ENCODE measurements around the gene P2RY8.
A peak's percentile ranks its signal among the peaks of the same experiment; 100 is the strongest.

The P2RY8 gene

DNA sequence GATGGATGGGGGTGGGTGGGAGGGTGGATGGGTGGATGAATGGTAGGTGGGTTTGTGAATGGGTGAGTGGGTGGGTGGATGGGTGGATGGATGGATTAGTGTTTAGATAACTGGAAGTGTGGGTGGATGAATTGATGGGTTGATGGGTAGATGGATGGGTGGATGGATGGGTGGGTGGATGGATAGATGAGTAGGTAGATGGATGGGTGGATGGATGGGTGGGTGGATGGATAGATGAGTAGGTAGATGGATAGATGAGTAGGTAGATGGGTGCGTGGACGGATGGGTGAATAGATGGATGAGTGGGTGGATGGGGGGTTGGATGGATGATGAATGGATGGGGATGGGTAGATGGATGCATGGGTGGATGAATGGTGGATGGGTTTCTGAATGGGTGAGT lies 64.0 kb downstream of the P2RY8 start:
- H3K9me3 ChIP-seq (replicated peaks in 1 of 11): peaks cover 0 to 19% (median 0%) of the 10 kb centered on the region in 11 experiments; a peak in 8 of 22 replicates
- no peak overlapping the region for H3K4me3 ChIP-seq
- H3K4me1 ChIP-seq: peaks cover 40 to 44% (median 42%) of the 10 kb centered on the region in 10 experiments
- TF ChIP-seq Cebpa-rat (IDR thresholded peaks at IDR 0.05): no peak
- H3K9ac ChIP-seq: no peak overlapping the region
- H3K36me3 ChIP-seq: peaks cover 0 to 50% (median 36%) of the 10 kb centered on the region in 11 experiments; a peak in 18 of 22 replicates
- no peak overlapping the region for H3K4me2 ChIP-seq
- no peaks in the 10 kb centered on the region for H3K27me3 ChIP-seq
- H3K27ac ChIP-seq: no peak overlapping the region
- peaks cover 0 to 65% (median 62%) of the 10 kb centered on the region in 11 experiments; a peak in 17 of 22 replicates for H4K20me1 ChIP-seq

DNA sequence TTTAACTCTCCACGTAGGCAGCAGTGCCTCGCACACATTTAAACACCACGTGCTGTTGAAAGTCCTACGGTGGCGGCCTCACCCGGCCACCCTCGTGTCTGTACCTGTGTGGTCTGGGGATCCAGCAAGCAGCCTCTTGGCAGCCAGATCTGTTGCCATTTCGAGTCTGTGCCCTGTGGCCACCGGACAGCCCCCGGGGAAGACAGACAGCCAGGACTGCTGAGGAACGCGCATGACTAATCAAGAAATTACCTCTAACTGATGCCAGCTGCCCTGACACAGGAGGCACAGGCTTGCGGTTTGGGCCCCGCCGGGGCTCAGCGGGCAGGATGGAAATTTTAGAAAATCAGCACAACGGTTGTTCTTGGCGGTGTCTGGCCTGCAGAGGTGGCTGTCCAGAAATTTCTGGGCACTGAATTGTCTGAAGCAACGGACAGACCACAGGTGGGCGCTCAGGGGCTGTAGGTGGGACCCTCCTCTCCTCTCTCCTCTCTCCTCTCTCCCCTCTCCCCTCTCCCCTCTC lies 68.7 kb downstream of the P2RY8 start:
- Histone ChIP-seq H3K4me1 (peaks cover 81 to 85% (median 83%) of the 10 kb centered on the region in 10 experiments), H3K9me3 (replicated peaks in 1 of 11) (no peaks in the 10 kb centered on the region), H3K27ac (peak overlapping the region in 10 of 11 experiments; percentile 37 to 78 (median 70); a peak in 18 of 22 replicates), H4K20me1 (peaks cover 0 to 82% (median 79%) of the 10 kb centered on the region in 11 experiments; a peak in 18 of 22 replicates), H3K36me3 (peaks cover 10 to 49% (median 39%) of the 10 kb centered on the region in 11 experiments; a peak in 21 of 22 replicates), H3K9ac (peak overlapping the region in 9 of 11 experiments; percentile 12 to 66 (median 57); a peak in 15 of 22 replicates), H3K4me2 (peak overlapping the region; percentile 65 to 98 (median 91)), H3K4me3 (peak overlapping the region in 2 of 10 experiments; percentile 18 to 21; a peak in 2 of 20 replicates), H3K27me3 (no peaks in the 10 kb centered on the region)
- TF ChIP-seq Cebpa-rat (IDR thresholded peaks at IDR 0.05): no peak

DNA sequence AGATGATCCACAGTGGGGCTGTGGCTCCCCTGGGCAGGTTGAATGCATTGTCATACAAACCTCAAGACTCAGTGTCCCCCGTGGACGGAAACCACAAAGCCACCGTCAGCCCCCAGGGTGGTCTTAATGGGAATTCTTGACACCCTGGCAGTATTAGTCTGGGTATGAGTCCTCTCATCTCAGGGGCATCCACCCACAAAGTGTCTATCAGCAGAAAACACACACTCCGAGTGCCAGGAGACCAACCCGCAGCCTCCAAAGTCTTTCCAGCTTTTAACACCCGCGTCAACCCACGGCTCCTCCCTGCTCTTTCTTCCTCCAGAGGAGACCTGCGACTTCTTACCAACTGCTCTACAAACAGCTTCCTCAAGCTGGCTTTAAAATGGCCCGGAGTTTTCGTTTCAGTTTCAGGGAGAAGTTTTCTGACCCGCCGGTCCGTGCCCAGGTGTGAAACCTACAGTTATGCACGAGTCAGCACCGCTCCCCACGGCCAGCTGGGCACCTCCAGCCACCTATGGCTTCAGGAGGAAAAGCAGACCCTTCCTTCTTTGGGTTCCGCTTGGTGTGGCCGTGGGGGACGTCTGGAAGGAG lies 69.9 kb downstream of the P2RY8 start:
- peak overlapping the region; percentile 31 to 76 (median 58); a peak in 20 of 22 replicates for H3K9ac ChIP-seq

DNA sequence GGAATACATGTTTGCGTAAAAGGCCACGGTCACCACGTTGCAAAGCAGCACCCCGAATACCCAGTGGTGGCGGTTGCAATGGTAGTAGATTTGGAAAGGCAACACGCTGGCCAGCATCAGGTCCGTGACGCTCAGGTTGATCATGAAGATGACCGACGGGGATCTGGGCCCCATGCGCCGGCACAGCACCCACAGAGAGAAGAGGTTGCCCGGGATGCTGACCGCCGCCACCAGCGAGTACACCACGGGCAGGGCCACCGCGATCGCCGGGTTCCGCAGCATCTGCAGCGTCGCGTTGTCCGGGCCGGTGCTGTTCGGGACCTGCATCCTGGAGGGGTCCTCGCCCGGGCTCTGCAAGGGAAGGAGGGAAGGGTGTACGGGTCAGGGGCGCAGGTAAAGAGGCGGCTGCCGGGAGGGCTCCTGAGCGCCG lies 70.7 kb downstream of the P2RY8 start:
- H3K36me3 ChIP-seq: peaks cover 10 to 59% (median 49%) of the 10 kb centered on the region in 11 experiments; a peak in 21 of 22 replicates
- no peak overlapping the region for H3K9ac ChIP-seq
- H3K27me3 ChIP-seq: no peaks in the 10 kb centered on the region
- peaks cover 83 to 89% (median 84%) of the 10 kb centered on the region in 10 experiments for H3K4me1 ChIP-seq
- H3K9me3 ChIP-seq (replicated peaks in 1 of 11): no peaks in the 10 kb centered on the region
- H3K4me2 ChIP-seq: peak overlapping the region; percentile 82 to 95 (median 88)
- H4K20me1 ChIP-seq: peaks cover 0 to 85% (median 82%) of the 10 kb centered on the region in 11 experiments; a peak in 18 of 22 replicates
- H3K4me3 ChIP-seq: peak overlapping the region in 1 of 10 experiments; percentile 5; a peak in 1 of 20 replicates
- TF ChIP-seq Cebpa-rat (IDR thresholded peaks at IDR 0.05): no peak
- H3K27ac ChIP-seq: no peak overlapping the region

More for the DNA sequence above, 69.9 kb downstream of the P2RY8 start:
- H3K4me2 ChIP-seq: peak overlapping the region; percentile 65 to 98 (median 91)
- no peaks in the 10 kb centered on the region for H3K27me3 ChIP-seq
- peak overlapping the region; percentile 51 to 78 (median 70); a peak in 21 of 22 replicates for H3K27ac ChIP-seq
- H3K36me3 ChIP-seq: peaks cover 10 to 59% (median 49%) of the 10 kb centered on the region in 11 experiments; a peak in 21 of 22 replicates
- no peaks in the 10 kb centered on the region for H3K9me3 ChIP-seq (replicated peaks in 1 of 11)
- H4K20me1 ChIP-seq: peaks cover 0 to 92% (median 90%) of the 10 kb centered on the region in 11 experiments; a peak in 18 of 22 replicates
- no peak for TF ChIP-seq Cebpa-rat (IDR thresholded peaks at IDR 0.05)
- H3K4me3 ChIP-seq: peak overlapping the region; percentile 5 to 56 (median 31); a peak in 16 of 20 replicates
- peaks cover 91 to 94% (median 92%) of the 10 kb centered on the region in 10 experiments for H3K4me1 ChIP-seq

DNA sequence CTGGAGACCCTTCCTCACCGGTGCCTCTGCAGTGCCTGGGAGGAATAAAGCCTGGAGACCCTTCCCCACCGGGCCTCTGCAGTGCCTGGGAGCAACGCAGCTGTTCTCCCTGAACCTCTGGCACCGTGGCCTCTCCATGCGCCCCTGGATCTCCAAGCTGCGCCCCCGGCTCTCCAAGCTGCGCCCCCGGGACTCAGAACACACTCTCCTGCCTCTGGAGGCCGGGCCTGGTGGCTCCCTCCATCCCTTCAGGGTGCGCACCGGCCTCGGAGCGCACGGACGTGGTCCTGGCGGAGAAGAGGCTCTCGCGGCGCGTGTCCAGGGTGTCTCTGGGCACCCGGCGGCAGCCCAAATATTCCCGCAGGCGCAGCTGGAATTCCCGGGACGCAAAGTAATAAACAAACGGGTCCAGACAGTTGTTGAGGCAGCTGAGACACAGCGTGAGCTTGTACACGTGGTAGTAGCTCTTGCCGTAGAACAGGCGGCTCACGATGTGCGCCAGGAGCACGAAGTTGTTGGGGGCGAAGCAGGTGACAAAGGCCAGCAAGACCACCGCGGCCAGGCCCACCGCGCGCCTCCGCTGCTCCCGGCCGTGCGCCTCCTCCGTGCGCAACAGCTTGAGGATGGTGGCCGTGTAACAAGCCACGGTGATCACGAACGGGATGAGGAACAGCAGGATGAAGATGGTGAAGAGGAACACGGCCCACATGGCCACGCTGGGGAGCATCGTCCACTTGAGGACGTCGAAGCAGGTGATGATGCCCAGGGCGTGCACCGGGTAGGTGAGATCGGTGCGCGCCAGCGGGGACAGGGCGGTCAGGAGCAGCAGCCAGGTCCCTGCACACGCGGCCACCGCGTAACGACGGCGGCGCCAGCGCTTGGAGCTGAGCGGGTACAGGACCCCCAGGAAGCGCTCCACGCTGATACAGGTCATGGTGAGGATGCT lies 71.4 kb downstream of the P2RY8 start:
- Histone ChIP-seq H3K27me3 (no peaks in the 10 kb centered on the region), H3K9ac (peak overlapping the region; percentile 4 to 61 (median 47); a peak in 17 of 22 replicates), H3K4me3 (peak overlapping the region in 7 of 10 experiments; percentile 11 to 25 (median 19); a peak in 9 of 20 replicates), H3K27ac (peak overlapping the region in 8 of 11 experiments; percentile 19 to 49 (median 32); a peak in 11 of 22 replicates), H3K4me2 (peak overlapping the region; percentile 82 to 95 (median 88)), H3K4me1 (peaks cover 76 to 88% (median 77%) of the 10 kb centered on the region in 10 experiments), H3K9me3 (replicated peaks in 1 of 11) (no peaks in the 10 kb centered on the region), H4K20me1 (peaks cover 0 to 85% (median 75%) of the 10 kb centered on the region in 11 experiments; a peak in 18 of 22 replicates), H3K36me3 (peaks cover 10 to 57% (median 49%) of the 10 kb centered on the region in 11 experiments; a peak in 21 of 22 replicates)
- no peak for TF ChIP-seq Cebpa-rat (IDR thresholded peaks at IDR 0.05)

DNA sequence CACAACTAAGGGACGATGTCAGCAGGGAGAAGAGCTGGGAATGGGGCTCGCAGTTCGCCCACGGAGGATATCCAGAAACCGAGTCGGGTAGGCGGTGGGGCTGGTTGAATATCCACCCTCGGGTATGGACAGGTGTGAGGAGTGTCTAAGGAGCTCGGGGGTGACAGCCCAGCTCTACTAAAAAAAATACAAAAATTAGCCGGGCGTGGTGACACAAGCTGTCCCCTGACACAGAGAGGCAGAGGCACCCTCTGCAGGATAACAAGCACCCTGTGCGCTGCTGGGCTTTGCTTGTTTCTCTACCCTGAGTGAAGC lies 72.1 kb downstream of the P2RY8 start:
- peaks cover 10 to 57% (median 49%) of the 10 kb centered on the region in 11 experiments; a peak in 21 of 22 replicates for H3K36me3 ChIP-seq
- H3K4me1 ChIP-seq: peaks cover 70 to 83% (median 71%) of the 10 kb centered on the region in 10 experiments
- H3K9me3 ChIP-seq (replicated peaks in 1 of 11): no peaks in the 10 kb centered on the region
- peak overlapping the region; percentile 82 to 95 (median 88) for H3K4me2 ChIP-seq
- H4K20me1 ChIP-seq: peaks cover 0 to 83% (median 69%) of the 10 kb centered on the region in 11 experiments; a peak in 18 of 22 replicates
- H3K4me3 ChIP-seq: peak overlapping the region in 8 of 10 experiments; percentile 11 to 25 (median 19); a peak in 10 of 20 replicates
- H3K27me3 ChIP-seq: no peaks in the 10 kb centered on the region
- TF ChIP-seq Cebpa-rat (IDR thresholded peaks at IDR 0.05): no peak
- H3K27ac ChIP-seq: peak overlapping the region in 8 of 11 experiments; percentile 7 to 49 (median 30); a peak in 10 of 22 replicates
- peak overlapping the region; percentile 4 to 61 (median 47); a peak in 17 of 22 replicates for H3K9ac ChIP-seq

DNA sequence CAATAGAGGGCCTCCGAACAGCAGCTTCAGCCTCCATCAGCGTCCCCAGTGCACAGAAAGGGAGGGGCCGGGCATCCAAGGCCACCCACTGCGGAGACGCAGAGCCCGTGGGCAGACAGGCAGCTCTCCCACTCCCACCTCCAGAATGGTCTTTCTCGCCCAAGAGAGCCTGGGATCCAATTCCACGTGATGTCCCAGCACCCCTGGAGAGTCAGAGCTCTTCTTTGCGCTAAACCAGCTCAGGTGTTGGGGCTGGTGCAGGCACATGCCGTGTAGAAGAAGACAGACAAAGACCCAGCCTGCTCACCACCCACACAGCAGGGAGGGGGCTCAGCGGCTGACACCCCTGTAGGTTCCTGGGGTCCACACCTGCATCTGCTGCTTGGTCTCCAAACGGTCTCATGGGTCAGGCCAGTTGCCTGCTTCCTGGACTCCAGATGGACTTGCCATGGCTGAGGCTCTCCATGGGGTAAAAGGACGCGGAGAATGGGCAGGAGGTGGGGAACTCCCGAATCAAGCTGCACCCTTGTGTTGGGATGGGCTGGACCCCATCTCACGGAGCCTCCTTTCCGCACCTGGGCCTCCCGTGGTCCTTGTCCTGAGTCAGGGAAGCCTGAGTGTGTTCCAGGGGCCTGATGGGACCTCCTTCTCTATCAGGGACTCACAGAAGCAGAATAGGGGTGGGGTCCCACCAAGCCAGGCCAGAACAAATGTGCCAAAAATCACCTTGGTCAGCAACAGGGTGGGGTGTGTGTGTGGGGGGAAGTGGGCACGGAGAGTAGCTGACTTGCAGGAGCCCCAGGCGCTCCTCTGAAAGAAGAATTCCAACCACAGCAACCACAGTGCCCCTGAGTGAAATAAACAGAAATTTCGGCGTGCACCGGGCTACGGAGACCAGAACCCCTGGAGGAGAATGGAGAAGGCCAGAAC lies 72.7 kb downstream of the P2RY8 start:
- H3K4me2 ChIP-seq: peak overlapping the region; percentile 82 to 95 (median 88)
- no peaks in the 10 kb centered on the region for H3K9me3 ChIP-seq (replicated peaks in 1 of 11)

More for the DNA sequence above, 72.7 kb downstream of the P2RY8 start:
- H4K20me1 ChIP-seq: peaks cover 0 to 77% (median 63%) of the 10 kb centered on the region in 11 experiments; a peak in 18 of 22 replicates
- H3K36me3 ChIP-seq: peaks cover 10 to 57% (median 49%) of the 10 kb centered on the region in 11 experiments; a peak in 21 of 22 replicates
- H3K27me3 ChIP-seq: no peaks in the 10 kb centered on the region
- no peak for TF ChIP-seq Cebpa-rat (IDR thresholded peaks at IDR 0.05)
- peaks cover 64 to 76% (median 65%) of the 10 kb centered on the region in 10 experiments for H3K4me1 ChIP-seq
- H3K4me3 ChIP-seq: peak overlapping the region in 6 of 10 experiments; percentile 17 to 25 (median 21); a peak in 9 of 20 replicates
- H3K27ac ChIP-seq: peak overlapping the region in 6 of 11 experiments; percentile 21 to 59 (median 43); a peak in 8 of 22 replicates
- H3K9ac ChIP-seq: peak overlapping the region; percentile 4 to 61 (median 47); a peak in 12 of 22 replicates

Data from BLaER1 treated with 17β-estradiol and CSF1 and Interleukin-3, amounts not matched to agents 10 nM and 100 nM (cell line).